Mucosa of rectum (tissue), 2 donors: Measurements from ENCODE around the gene DPYSL4.
"Not testable (repeated sequence)": the region's sequence is repeated elsewhere in the genome, so short reads cannot be mapped to it uniquely, and the experiment has no call there.

Source experiments
- H3K27ac ChIP-seq, 2 donors: one replicate each; pipeline ENCODE4 v1.7.0; 2013; ENCODE audit warnings: inconsistent platforms in 2 of 2, low read depth in 2 of 2, low read length in 2 of 2
- H3K27me3 ChIP-seq, 2 donors: one replicate each; pipeline ENCODE4 v1.7.0; 2013; ENCODE audit warnings: low read length in 2 of 2; ENCODE audit not compliant: control insufficient read depth in 2 of 2, insufficient read depth in 2 of 2
- H3K36me3 ChIP-seq, 2 donors: one replicate each; pipeline ENCODE4 v1.7.0; 2013; ENCODE audit warnings: low read length in 2 of 2; ENCODE audit not compliant: control insufficient read depth in 2 of 2, insufficient read depth in 2 of 2
- H3K4me1 ChIP-seq, 2 donors: one replicate each; pipeline ENCODE4 v1.7.0; 2013; ENCODE audit warnings: low read length in 2 of 2, mild to moderate bottlenecking in 1 of 2; ENCODE audit not compliant: control insufficient read depth in 2 of 2, insufficient read depth in 2 of 2
- H3K4me3 ChIP-seq, 2 donors: one replicate each; pipeline ENCODE4 v1.7.0; 2013; ENCODE audit warnings: low read length in 2 of 2
- H3K9ac ChIP-seq, 2 donors: one replicate each; pipeline ENCODE4 v1.7.0; 2013; ENCODE audit warnings: low read length in 2 of 2, low read depth in 1 of 2, mild to moderate bottlenecking in 1 of 2
- H3K9me3 ChIP-seq, 2 donors: one replicate each; pipeline ENCODE4 v1.7.0; 2013; ENCODE audit warnings: low read length in 2 of 2; ENCODE audit not compliant: control insufficient read depth in 2 of 2
- donor health status: healthy.
- donor health status: Normal muscosa, but diverticular disease.

The DPYSL4 gene

DNA sequence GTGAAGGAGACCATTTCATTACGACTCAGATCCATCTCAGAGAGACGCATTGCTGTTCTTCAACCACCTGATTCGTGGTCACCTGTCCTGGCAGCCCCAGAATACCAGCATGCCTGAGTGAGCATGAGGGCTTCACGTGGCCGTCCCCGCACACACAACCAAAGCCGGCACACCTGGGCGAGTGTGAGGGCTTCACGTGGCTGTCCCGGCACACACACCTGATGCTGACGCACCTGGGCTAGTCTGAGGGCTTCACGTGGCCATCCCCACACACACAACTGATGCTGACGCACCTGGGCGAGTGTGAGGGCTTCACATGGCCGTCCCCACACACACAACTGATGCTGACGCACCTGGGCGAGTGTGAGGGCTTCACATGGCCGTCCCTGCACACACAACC lies 34.2 kb downstream of the DPYSL4 start:
- not testable (repeated sequence) for H3K4me3 ChIP-seq, H3K4me1 ChIP-seq, H3K9me3 ChIP-seq, H3K36me3 ChIP-seq, H3K27ac ChIP-seq, H3K27me3 ChIP-seq, H3K9ac ChIP-seq

DNA sequence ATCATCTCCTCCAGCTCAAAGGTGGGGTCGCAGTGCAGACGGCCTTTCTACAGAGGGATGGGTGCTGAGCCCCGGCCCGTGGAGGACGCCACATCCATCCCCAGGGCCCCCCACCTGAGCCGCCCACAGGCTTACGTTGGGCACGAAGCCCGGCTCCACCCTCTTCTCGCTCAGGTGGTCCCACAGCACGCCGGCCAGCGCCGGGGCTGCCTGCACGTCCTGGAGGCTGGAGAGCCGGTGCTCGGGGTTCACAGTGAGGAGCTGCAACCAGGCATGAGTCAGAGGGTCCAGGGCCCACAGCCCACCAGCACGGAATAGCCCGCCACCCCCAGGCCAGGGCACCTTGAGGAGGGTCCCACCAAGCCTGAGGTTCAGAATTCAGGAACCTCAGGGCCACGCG lies 36.0 kb downstream of the DPYSL4 start:
- Histone ChIP-seq H3K27ac (no peak overlapping the region), H3K27me3 (no peaks in the 10 kb centered on the region), H3K4me1 (peaks cover 0 to 2% of the 10 kb centered on the region in 2 donors), H3K36me3 (no peaks in the 10 kb centered on the region), H3K4me3 (no peak overlapping the region), H3K9ac (no peak overlapping the region), H3K9me3 (no peaks in the 10 kb centered on the region)

DNA sequence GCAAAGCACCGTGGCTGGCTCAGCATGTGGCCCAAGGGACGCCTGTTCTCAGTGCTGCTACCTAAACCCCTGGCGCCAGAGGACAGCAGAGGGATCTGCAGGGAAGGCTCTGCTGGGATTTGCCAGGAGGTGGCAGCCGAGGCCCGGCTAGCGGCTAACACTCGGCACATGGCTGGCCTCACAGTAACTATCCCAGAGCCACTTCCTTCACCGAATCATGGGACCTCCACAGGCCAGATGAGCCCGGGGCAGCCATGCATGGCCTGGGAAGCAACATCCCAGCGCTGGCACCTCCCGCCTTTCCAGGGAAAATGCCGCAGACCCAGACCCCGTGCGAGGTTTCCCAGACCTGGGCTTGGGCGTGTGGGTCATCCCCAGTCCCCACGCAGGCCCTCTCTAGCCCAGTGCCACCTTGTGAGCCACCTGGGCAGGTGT lies 36.4 kb downstream of the DPYSL4 start:
- Histone ChIP-seq H3K9ac (no peak overlapping the region), H3K4me3 (no peak overlapping the region), H3K9me3 (no peaks in the 10 kb centered on the region), H3K36me3 (no peaks in the 10 kb centered on the region), H3K4me1 (peaks cover 0 to 2% of the 10 kb centered on the region in 2 donors), H3K27ac (no peak overlapping the region), H3K27me3 (no peaks in the 10 kb centered on the region)

DNA sequence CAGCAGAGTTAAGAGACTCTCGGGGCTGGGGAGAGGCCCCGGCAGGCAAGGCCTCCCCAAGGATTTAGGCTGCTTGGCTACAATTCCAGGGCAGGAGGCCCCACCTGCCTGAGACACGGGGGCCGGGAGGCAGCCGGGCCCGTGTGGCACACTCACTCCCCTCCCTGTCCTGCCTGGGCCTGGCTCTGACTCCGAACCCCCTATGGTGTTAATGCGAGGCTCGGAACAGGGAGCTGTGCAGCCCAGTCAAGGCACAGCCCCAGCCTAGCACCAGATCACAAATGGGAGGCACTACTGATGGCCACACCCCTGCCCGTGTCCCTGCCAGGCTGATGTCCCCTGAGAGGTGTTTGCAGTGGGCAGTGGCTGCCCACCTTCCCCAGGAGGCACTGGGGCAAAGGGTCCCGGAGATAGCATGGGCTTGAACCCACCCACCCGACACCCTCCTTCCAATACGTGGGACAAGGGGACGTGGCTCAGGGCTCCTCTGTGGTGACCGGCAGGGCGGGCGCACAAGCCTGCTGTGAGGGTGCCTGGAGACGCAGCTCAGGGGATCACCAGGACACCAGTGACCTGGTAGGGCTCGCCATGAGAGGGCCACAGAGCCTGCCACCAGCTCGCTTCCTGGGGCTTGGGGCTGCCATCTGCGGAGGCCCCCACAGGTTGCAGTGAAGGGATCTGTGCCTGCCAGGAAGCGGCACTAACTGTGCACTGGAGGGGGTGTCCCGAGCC lies 37.0 kb downstream of the DPYSL4 start:
- Histone ChIP-seq H3K9me3 (no peaks in the 10 kb centered on the region), H3K4me3 (no peak overlapping the region), H3K4me1 (peaks cover 0 to 2% of the 10 kb centered on the region in 2 donors), H3K36me3 (no peaks in the 10 kb centered on the region), H3K9ac (no peak overlapping the region), H3K27me3 (no peaks in the 10 kb centered on the region), H3K27ac (no peak overlapping the region)

DNA sequence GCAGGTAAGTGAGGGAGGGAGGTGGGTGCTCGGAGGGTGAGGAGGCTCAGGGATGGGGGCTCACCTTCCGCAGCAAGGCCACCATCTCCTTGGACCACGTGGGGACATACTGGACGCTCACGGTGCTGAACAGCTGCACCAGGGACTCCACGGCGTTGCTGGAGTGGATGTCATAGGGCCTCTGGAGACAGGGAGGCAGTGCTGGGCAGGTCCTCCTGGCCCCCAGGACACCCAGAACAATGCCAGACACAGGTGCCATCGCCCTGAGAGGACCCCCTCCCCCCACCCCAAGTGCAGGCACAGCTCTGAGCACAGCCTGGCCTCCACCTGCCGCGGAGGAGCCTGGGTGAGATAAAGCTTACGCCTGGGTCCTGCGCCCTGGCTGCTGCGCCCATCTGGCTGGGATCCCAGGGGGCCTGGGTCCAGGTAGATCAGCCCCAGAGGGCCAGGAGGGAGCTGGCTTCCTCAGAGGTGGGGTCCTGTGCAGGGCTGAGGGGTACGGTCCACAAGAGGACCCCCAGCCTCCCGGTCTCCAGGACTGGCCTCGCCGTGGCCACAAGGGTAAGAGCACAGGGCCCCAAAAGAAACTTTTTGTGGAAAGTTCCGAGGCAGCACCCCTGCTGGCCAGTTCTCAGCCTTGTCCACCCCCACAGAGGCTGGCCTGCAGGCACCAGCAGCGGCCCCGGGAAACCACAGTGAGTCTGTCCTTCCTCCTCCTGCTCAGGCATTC lies 37.8 kb downstream of the DPYSL4 start:
- Histone ChIP-seq H3K36me3 (no peaks in the 10 kb centered on the region), H3K9ac (no peak overlapping the region), H3K9me3 (no peaks in the 10 kb centered on the region), H3K27me3 (no peaks in the 10 kb centered on the region), H3K4me3 (no peak overlapping the region), H3K27ac (no peak overlapping the region), H3K4me1 (peaks cover 0 to 2% of the 10 kb centered on the region in 2 donors)

DNA sequence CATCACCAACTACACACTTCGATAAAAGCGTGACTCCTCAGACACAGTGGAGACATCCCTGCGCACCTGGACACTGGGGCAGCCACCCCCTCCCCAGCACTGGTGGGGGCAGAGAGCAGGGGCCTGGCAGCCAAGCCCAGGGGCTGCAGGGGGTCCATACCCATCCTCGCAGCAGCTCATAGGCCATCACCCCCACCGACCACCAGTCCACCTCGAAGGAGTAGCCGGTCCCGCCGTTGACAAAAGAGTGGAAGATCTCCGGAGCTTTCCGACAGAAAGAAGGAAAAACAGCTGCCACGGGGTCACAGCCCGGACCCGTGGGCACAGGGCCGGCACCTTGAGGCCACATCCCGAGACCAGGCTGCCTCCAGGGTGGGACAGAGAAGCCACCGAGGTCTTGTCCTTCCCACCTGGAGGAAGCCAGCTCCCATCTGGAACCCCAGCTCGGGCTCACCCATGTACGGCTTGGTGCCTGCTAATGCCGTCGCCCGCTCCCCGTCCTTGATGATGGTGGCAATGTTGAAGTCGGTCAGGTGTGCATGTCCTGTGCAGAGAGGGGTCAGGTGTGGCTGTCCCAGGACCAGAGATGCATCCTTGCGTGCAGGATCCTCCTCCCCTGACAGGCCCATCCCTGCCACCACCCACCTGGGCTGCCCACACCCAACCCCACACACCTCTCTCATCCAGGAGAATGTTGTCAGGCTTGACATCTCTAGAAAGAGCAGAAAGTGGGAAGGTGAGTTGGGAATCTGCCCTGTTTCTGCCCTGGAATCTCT lies 38.5 kb downstream of the DPYSL4 start:
- Histone ChIP-seq H3K27me3 (no peaks in the 10 kb centered on the region), H3K36me3 (no peaks in the 10 kb centered on the region), H3K27ac (no peak overlapping the region), H3K4me1 (peaks cover 0 to 5% of the 10 kb centered on the region in 2 donors), H3K9me3 (no peaks in the 10 kb centered on the region), H3K9ac (no peak overlapping the region), H3K4me3 (no peak overlapping the region)

DNA sequence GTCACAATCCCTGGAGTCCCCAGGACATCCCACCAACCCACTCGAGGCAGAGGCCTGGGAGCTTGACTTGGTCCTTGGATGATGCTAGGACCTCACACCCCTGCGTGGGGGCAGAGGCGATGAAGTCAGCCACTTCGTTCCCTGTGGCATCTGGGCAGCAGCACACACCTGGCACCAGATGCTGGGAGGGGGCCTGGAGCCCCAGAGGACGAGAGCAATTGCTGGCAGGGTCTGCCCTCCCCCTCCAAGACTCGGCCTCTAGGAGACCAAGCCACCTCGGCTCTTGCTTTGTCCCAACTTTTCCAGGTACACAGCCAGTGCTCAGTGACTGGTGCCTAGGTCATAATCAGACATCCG lies 39.1 kb downstream of the DPYSL4 start:
- Histone ChIP-seq H3K4me3 (no peak overlapping the region), H3K9ac (no peak overlapping the region), H3K27ac (no peak overlapping the region), H3K4me1 (peaks cover 0 to 5% of the 10 kb centered on the region in 2 donors), H3K9me3 (no peaks in the 10 kb centered on the region), H3K27me3 (no peaks in the 10 kb centered on the region), H3K36me3 (no peaks in the 10 kb centered on the region)

DNA sequence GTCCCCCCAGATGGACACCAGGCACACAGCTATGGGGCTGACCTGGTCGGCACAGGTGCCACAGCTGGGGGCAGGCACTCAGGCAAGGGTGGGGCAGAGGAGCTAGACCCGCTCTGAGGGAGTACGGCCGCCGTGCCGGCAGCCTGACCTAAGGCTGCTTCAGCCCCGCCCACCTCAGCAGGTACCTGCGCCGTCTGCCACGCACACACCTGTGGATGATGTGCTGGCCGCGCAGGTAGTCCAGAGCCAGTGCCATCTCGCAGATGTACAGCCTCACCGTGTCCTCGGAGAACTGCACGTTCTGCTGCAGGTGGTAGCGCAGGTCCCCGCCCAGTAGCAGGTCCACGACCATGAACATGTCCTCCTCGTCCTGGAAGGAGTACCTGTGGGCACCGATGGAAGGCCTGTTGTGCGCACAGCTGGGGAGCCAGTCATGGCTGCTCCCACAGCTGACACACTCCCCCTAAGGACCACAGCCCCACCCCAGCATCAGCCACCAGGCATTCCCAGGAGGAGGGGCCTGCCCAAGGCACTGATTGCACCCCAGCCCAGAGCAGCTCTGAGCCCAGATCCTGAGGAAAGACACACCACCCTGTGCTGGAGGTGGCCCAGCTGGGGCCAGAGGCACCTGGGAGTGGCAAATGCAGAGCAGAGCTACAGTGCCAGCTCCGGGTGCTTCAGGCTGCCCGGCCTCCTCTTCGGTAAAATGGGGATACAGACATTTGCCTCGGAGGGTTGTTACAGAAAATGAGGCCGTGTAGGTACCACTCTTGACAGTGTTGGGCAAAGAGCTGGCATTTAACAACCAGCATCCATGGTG lies 40.0 kb downstream of the DPYSL4 start:
- no peaks in the 10 kb centered on the region for H3K9me3 ChIP-seq
- peaks cover 0 to 5% of the 10 kb centered on the region in 2 donors for H3K4me1 ChIP-seq
- H3K36me3 ChIP-seq, result no peaks in the 10 kb centered on the region
- no peak overlapping the region for H3K4me3 ChIP-seq
- no peak overlapping the region for H3K27ac ChIP-seq
- H3K9ac ChIP-seq, result no peak overlapping the region
- no peaks in the 10 kb centered on the region for H3K27me3 ChIP-seq

DNA sequence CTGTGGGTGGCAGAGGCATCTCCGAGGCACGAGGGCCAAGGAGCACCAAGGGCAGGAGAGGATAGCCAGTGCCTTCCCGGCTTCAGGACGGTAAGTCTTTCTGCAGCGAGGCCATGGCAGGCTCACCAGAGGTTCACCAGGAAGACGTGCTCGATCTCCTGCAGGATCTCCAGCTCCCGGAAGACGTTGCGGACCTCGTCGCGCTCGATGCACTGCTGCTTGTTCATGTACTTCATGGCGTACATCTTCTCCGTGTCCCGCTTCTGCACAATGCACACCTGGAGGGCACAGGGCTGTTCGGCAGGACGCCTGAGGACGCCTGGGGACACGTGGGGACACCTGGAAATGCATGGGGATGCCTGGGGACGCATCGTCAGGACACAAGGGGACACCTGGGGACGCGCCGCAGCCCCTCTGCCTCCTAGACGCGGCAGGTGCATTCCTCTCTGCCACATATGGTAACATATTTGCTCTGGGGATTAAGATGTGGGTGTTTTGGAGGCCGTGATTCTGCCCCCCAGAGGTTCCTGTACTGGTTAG lies 41.2 kb downstream of the DPYSL4 start:
- no peaks in the 10 kb centered on the region for H3K27me3 ChIP-seq
- no peaks in the 10 kb centered on the region for H3K36me3 ChIP-seq
- H3K4me3 ChIP-seq, result no peak overlapping the region
- H3K4me1 ChIP-seq, result peaks cover 0 to 5% of the 10 kb centered on the region in 2 donors
- H3K9me3 ChIP-seq, result no peaks in the 10 kb centered on the region
- no peak overlapping the region for H3K27ac ChIP-seq
- no peak overlapping the region for H3K9ac ChIP-seq
